Measurements from ENCODE around the gene CALN1. TPM values are rescaled to one million over a fixed set of nuclear protein-coding genes. Genes with fewer than 3 reads are reported as not detected.

The CALN1 gene
- total and polyA plus RNA-seq, 4 donors: 0.02 to 0.91 (median 0.03) TPM

DNA sequence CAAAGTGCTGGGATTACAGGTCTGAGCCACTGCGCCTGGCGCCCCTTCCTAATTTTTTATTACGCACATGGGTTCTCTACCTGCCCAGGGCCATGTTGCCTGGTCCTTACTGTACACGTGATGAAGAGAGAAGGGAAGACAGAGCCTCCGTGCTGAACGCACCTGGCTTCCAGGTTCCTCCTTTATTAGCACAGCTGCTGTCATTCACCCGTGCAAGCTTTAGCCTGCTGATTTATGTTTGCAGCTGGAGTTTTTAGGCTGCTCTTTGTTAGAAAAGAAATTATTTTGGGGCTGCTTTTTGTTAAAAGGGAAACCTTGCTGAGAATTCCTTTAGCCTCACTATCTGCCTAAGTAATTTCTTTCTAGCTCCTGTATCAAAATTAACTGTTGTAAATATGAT lies 417.0 kb downstream of the CALN1 start:
- Histone ChIP-seq H3K27me3 (ENCODE audit: control insufficient read depth in 3 of 3, insufficient read depth in 3 of 3, low read length in 2 of 3) (no peaks in the 10 kb centered on the region), H3K36me3 (ENCODE audit: control insufficient read depth in 4 of 4, insufficient read depth in 4 of 4, low read length in 4 of 4) (no peaks in the 10 kb centered on the region), H3K4me1 (ENCODE audit: control insufficient read depth in 5 of 5, insufficient read depth in 5 of 5, low read length in 5 of 5) (no peaks in the 10 kb centered on the region), H3K27ac (ENCODE audit: low read depth in 1 of 2, low read length in 1 of 2) (no peak overlapping the region), H3K4me3 (no peak overlapping the region), H3K9ac (ENCODE audit: insufficient read depth in 1 of 2, low read length in 2 of 2) (no peak overlapping the region), H3K9me3 (ENCODE audit: control insufficient read depth in 4 of 4, insufficient read depth in 3 of 4, low read length in 3 of 4) (no peaks in the 10 kb centered on the region)
- TF ChIP-seq, protein P1, sequence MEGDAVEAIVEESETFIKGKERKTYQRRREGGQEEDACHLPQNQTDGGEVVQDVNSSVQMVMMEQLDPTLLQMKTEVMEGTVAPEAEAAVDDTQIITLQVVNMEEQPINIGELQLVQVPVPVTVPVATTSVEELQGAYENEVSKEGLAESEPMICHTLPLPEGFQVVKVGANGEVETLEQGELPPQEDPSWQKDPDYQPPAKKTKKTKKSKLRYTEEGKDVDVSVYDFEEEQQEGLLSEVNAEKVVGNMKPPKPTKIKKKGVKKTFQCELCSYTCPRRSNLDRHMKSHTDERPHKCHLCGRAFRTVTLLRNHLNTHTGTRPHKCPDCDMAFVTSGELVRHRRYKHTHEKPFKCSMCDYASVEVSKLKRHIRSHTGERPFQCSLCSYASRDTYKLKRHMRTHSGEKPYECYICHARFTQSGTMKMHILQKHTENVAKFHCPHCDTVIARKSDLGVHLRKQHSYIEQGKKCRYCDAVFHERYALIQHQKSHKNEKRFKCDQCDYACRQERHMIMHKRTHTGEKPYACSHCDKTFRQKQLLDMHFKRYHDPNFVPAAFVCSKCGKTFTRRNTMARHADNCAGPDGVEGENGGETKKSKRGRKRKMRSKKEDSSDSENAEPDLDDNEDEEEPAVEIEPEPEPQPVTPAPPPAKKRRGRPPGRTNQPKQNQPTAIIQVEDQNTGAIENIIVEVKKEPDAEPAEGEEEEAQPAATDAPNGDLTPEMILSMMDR (IDR thresholded peaks at IDR 0.05; ENCODE audit: control extremely low read depth, extremely low read depth): no peak
- ATAC-seq (ENCODE audit: insufficient read depth, low FRiP score): no peak
- no peak for DNase-seq
- WGBS, 2 donors: 76 to 83% methylated on average over 7 of the region's 7 CpGs

DNA sequence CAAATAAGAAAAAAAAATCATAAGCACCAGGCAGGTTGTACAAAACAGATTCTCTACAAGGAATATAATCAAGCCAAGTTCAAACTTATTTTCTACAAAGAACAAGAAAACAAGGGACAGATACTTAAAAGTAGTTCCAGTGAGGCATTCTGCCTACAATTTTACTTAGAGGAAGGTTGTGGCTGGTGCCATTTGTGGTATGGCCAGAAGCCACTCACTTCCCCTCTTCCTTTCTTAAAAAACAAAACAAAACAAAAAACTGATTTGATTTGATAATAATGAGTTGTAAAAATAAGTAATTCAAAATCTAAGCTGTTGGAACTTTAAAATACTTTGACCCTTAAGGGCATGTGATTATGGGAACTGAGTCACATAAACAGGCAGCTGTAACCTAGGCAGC lies 420.6 kb downstream of the CALN1 start:
- Histone ChIP-seq H3K9me3 (ENCODE audit: control insufficient read depth in 4 of 4, insufficient read depth in 3 of 4, low read length in 3 of 4) (peaks cover 0 to 5% (median 0%) of the 10 kb centered on the region in 4 donors), H3K27ac (ENCODE audit: low read depth in 1 of 2, low read length in 1 of 2) (no peak overlapping the region), H3K36me3 (ENCODE audit: control insufficient read depth in 4 of 4, insufficient read depth in 4 of 4, low read length in 4 of 4) (no peaks in the 10 kb centered on the region), H3K27me3 (ENCODE audit: control insufficient read depth in 3 of 3, insufficient read depth in 3 of 3, low read length in 2 of 3) (no peaks in the 10 kb centered on the region), H3K4me3 (no peak overlapping the region), H3K4me1 (ENCODE audit: control insufficient read depth in 5 of 5, insufficient read depth in 5 of 5, low read length in 5 of 5) (peaks cover 0 to 6% (median 0%) of the 10 kb centered on the region in 5 donors), H3K9ac (ENCODE audit: insufficient read depth in 1 of 2, low read length in 2 of 2) (no peak overlapping the region)
- DNase-seq (no peak), ATAC-seq (ENCODE audit: insufficient read depth, low FRiP score) (no peak)
- TF ChIP-seq, protein P1 (IDR thresholded peaks at IDR 0.05; ENCODE audit: control extremely low read depth, extremely low read depth): no peak

DNA sequence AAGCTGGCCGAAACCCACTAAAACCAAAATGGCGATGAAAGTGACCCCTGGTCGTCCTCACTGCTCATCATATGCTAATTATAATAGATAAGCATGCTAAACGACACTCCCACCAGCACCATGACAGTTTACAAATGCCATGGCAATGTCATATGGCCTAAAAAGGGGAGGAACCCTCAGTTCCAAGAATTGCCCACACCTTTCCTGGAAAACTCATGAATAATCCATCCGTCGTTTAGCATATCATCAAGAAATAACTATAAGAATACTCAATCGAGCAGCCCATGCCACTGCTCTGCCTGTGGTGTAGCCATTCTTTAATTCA lies 422.0 kb downstream of the CALN1 start:
- TF ChIP-seq, protein P1 (IDR thresholded peaks at IDR 0.05; ENCODE audit: control extremely low read depth, extremely low read depth): no peak
- 85 to 91% methylated on average over 7 of the region's 7 CpGs for WGBS, 2 donors

DNA sequence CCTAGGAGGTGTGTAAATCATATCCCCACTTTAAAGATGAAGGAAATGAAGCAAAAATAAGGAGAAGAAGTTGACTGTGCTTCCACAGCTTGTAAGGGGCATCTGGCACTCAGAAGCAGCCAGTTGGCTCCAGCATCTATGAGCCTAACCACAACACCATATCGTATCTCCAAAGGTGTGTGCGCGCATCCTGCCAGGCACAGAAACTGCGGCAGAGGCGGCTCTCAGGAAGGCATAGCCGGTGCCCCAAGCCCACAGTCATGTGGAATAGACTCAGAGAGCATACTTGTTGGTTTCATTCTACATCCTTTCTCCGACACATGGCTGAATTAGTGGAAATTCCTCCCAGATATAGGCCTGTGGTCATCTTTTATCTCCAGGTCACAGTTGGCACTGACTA lies 423.9 kb downstream of the CALN1 start:
- DNase-seq: no peak
- Histone ChIP-seq H3K27ac (ENCODE audit: low read depth in 1 of 2, low read length in 1 of 2) (no peak overlapping the region), H3K27me3 (ENCODE audit: control insufficient read depth in 3 of 3, insufficient read depth in 3 of 3, low read length in 2 of 3) (no peaks in the 10 kb centered on the region), H3K4me1 (ENCODE audit: control insufficient read depth in 5 of 5, insufficient read depth in 5 of 5, low read length in 5 of 5) (peaks cover 0 to 6% (median 0%) of the 10 kb centered on the region in 5 donors), H3K36me3 (ENCODE audit: control insufficient read depth in 4 of 4, insufficient read depth in 4 of 4, low read length in 4 of 4) (no peaks in the 10 kb centered on the region), H3K9ac (ENCODE audit: insufficient read depth in 1 of 2, low read length in 2 of 2) (no peak overlapping the region), H3K9me3 (ENCODE audit: control insufficient read depth in 4 of 4, insufficient read depth in 3 of 4, low read length in 3 of 4) (peaks cover 0 to 5% (median 0%) of the 10 kb centered on the region in 4 donors), H3K4me3 (no peak overlapping the region)
- WGBS, 2 donors: 42 to 74% methylated on average over 7 of the region's 7 CpGs
- no peak for ATAC-seq (ENCODE audit: insufficient read depth, low FRiP score)
- TF ChIP-seq, protein P1 (IDR thresholded peaks at IDR 0.05; ENCODE audit: control extremely low read depth, extremely low read depth): no peak

More for the DNA sequence above, 422.0 kb downstream of the CALN1 start:
- H3K27me3 ChIP-seq (ENCODE audit: control insufficient read depth in 3 of 3, insufficient read depth in 3 of 3, low read length in 2 of 3): no peaks in the 10 kb centered on the region
- peaks cover 0 to 5% (median 0%) of the 10 kb centered on the region in 4 donors for H3K9me3 ChIP-seq (ENCODE audit: control insufficient read depth in 4 of 4, insufficient read depth in 3 of 4, low read length in 3 of 4)
- H3K27ac ChIP-seq (ENCODE audit: low read depth in 1 of 2, low read length in 1 of 2): no peak overlapping the region
- no peak for ATAC-seq (ENCODE audit: insufficient read depth, low FRiP score)
- H3K4me1 ChIP-seq (ENCODE audit: control insufficient read depth in 5 of 5, insufficient read depth in 5 of 5, low read length in 5 of 5): peaks cover 0 to 6% (median 0%) of the 10 kb centered on the region in 5 donors
- no peak for DNase-seq
- H3K36me3 ChIP-seq (ENCODE audit: control insufficient read depth in 4 of 4, insufficient read depth in 4 of 4, low read length in 4 of 4): no peaks in the 10 kb centered on the region
- no peak overlapping the region for H3K4me3 ChIP-seq
- no peak overlapping the region for H3K9ac ChIP-seq (ENCODE audit: insufficient read depth in 1 of 2, low read length in 2 of 2)
